Activated B cell treated with CpG ODN at 0.5 μM for 24 hours (primary cell): Measurements from ENCODE around the gene IQSEC1. TPM values are rescaled to one million over a fixed set of nuclear protein-coding genes. Genes with fewer than 3 reads are reported as not detected.

Experiments
- ATAC-seq: fragments of 200-7000 bp; cut with Tn5 transposase; one replicate; pipeline ENCODE4 v1.10.0; 2021; ENCODE audit warnings: low read depth, mild to moderate bottlenecking, moderate library complexity
- CTCF ChIA-PET: fragments of 350-600 bp; sonication (Branson Sonifier 250); formaldehyde crosslinking; loops from one replicate; lab custom pipeline; 2021; ENCODE audit warnings: antibody characterized with exemption; lab: Charles Lee
- POLR2A ChIA-PET: fragments of 350-600 bp; sonication (Branson Sonifier 250); formaldehyde crosslinking; loops from one replicate; lab custom pipeline; 2021; ENCODE audit warnings: antibody characterized with exemption; lab: Charles Lee
- DNase-seq: peaks from one replicate; pipeline ENCODE4 v3.0.0; 2022
- H3K27ac Mint-ChIP-seq: one replicate; pipeline ENCODE4 v1.8.0; 2020; ENCODE audit warnings: mixed read lengths
- H3K27me3 Mint-ChIP-seq: one replicate; pipeline ENCODE4 v1.8.0; 2021; ENCODE audit warnings: mixed read lengths
- H3K36me3 Mint-ChIP-seq: one replicate; pipeline ENCODE4 v1.8.0; 2021; ENCODE audit warnings: low read depth, mixed read lengths
- H3K4me1 Mint-ChIP-seq: one replicate; pipeline ENCODE4 v1.8.0; 2021; ENCODE audit warnings: mixed read lengths
- H3K4me3 Mint-ChIP-seq: one replicate; pipeline ENCODE4 v1.8.0; 2020; ENCODE audit warnings: mild to moderate bottlenecking, mixed read lengths
- H3K9me3 Mint-ChIP-seq: one replicate; pipeline ENCODE4 v1.8.0; 2020; ENCODE audit warnings: mixed read lengths
- intact Hi-C: fragments of 100-400 bp; cut with micrococcal nuclease; formaldehyde crosslinking; loops from one replicate; pipeline ENCODE4 v1.15.1; 2024
- total RNA-seq: library from RNA; stranded (reverse); gene quantifications from 2 replicates; pipeline ENCODE4 v1.2.3, GENCODE V29; 2022
- TF ChIP-seq, protein P1 (sequence below): fragments of 200-600 bp; IDR thresholded peaks from one replicate; pipeline ENCODE4 v1.8.0; 2022; ENCODE audit warnings: antibody characterized with exemption, mild to moderate bottlenecking

IQSEC1 gene
- total RNA-seq, 1 donor from 2014 or later, result 296 TPM

DNA sequence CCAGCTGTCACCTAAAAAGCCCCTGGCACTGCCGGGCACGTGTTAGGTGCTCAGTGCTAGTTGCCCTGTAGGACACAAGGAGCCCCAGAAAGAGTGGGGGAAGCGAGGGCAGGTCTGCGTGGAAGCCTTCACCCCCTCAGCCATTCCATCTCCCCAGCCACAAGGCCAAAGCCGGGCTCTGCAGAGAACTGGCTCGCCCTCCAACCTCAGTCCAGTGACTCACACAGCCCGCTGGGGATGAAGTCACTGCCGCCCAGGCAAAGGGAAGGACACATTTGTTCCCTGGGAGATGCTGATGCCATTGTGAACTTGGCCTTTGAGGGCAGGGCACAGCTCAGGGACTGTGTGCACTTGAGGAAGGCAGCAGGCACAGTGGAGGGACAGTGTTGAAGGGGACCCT is 48.1 kb downstream of the IQSEC1 start:
- ATAC-seq (no peak), DNase-seq (no peak)
- POLR2A ChIA-PET, result interaction anchor here (8.2 to 10.3 kb wide), 3 partner anchors 18 to 60 kb away, joined by 170 to 465 read pairs (median 291); no protein-coding TSS in a partner anchor
- intact Hi-C loops, result no loop called here
- peaks cover 67% of the 10 kb centered on the region for H3K4me1 Mint-ChIP-seq
- no peaks in the 10 kb centered on the region for H3K27me3 Mint-ChIP-seq
- no peaks in the 10 kb centered on the region for H3K9me3 Mint-ChIP-seq
- H3K36me3 Mint-ChIP-seq, result peaks cover 29% of the 10 kb centered on the region
- peak overlapping the region; percentile 3 for H3K4me3 Mint-ChIP-seq
- CTCF ChIA-PET, result interaction anchor here (1.0 to 1.7 kb wide), 3 partner anchors 23 to 40 kb away, joined by 3 to 6 read pairs (median 3); no protein-coding TSS in a partner anchor
- peak overlapping the region; percentile 70 for H3K27ac Mint-ChIP-seq
- TF ChIP-seq, protein P1, sequence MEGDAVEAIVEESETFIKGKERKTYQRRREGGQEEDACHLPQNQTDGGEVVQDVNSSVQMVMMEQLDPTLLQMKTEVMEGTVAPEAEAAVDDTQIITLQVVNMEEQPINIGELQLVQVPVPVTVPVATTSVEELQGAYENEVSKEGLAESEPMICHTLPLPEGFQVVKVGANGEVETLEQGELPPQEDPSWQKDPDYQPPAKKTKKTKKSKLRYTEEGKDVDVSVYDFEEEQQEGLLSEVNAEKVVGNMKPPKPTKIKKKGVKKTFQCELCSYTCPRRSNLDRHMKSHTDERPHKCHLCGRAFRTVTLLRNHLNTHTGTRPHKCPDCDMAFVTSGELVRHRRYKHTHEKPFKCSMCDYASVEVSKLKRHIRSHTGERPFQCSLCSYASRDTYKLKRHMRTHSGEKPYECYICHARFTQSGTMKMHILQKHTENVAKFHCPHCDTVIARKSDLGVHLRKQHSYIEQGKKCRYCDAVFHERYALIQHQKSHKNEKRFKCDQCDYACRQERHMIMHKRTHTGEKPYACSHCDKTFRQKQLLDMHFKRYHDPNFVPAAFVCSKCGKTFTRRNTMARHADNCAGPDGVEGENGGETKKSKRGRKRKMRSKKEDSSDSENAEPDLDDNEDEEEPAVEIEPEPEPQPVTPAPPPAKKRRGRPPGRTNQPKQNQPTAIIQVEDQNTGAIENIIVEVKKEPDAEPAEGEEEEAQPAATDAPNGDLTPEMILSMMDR, result no peak

DNA sequence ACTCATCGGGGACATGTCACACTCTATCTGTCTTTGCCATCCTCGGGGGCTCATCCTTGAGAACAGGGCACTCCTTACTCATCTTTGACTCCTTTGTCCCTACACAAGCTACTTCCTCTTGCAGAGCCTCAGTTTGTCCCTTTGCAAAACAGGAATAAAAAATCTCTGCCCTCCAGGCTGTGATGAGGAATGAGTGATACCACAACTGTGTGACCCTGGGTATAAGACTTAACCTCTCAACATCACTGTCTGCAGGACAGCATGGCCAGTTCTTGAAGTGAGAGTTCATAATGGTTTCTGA is 48.5 kb downstream of the IQSEC1 start:
- Mint-ChIP-seq H3K27ac (peak overlapping the region; percentile 70), H3K4me1 (peaks cover 70% of the 10 kb centered on the region), H3K27me3 (no peaks in the 10 kb centered on the region), H3K9me3 (no peaks in the 10 kb centered on the region), H3K36me3 (peaks cover 30% of the 10 kb centered on the region), H3K4me3 (peak overlapping the region; percentile 3)
- no peak for ATAC-seq
- DNase-seq, result no peak
- ChIA-PET POLR2A (interaction anchor here (8.2 to 10.3 kb wide), 3 partner anchors 18 to 60 kb away, joined by 170 to 465 read pairs (median 291); no protein-coding TSS in a partner anchor), CTCF (interaction anchor here (1.0 to 1.7 kb wide), 3 partner anchors 23 to 40 kb away, joined by 3 to 6 read pairs (median 3); no protein-coding TSS in a partner anchor)
- intact Hi-C loops, result loop anchor here (5.0 kb wide), 1 partner anchor 398 kb away; the partner anchor contains the start of gene NUP210
- TF ChIP-seq, protein P1, result no peak

DNA sequence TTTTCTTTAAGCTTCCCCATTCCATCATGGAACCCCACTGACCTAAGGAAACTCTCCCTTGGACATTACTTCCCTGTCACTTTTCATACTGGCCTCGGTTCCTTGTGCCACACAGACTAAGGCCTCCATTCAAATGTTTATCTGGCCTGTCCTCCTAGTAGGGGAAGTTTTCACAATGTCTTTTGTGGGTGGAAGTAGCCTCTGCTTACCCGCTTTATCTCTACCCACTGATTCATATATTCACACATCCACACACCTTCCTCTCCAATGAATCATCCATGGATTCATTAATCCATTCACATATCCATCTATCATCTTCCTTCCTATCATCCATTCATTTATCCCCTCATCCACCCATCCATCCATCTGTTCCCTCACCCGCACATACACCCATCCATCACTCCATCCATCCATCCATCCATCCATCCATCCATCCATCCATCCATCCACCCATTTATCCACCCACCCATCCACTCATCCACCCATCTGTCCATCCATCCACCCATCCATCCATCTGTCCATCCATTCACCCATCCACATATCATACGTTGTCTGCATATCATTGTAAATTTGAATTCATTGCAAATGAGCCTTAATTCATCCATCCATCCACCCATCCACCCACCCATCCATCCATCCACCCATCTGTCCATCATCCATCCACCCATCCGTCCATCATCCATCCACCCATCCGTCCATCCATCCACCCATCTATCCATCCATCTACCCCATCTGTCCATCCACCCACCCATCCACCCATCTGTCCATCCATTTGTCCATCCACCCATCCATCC is 49.1 kb downstream of the IQSEC1 start:
- DNase-seq, result no peak
- POLR2A ChIA-PET, result interaction anchor here (1.6 to 10.3 kb wide), 11 partner anchors 15 to 428 kb away, joined by 6 to 465 read pairs (median 32); partner anchors contain the start of gene RPL32
- H3K36me3 Mint-ChIP-seq, result peaks cover 32% of the 10 kb centered on the region
- CTCF ChIA-PET, result interaction anchor here (1.0 to 2.7 kb wide), 6 partner anchors 12 to 64 kb away, joined by 3 to 12 read pairs (median 4); no protein-coding TSS in a partner anchor
- peak overlapping the region; percentile 100 for H3K4me3 Mint-ChIP-seq
- peaks cover 75% of the 10 kb centered on the region for H3K4me1 Mint-ChIP-seq
- TF ChIP-seq, protein P1, result no peak
- intact Hi-C loops, result loop anchor here (1.0 to 5.0 kb wide), 9 partner anchors 9 to 429 kb away; partner anchors contain the start of gene NUP210
- ATAC-seq, result no peak
- H3K27me3 Mint-ChIP-seq, result no peaks in the 10 kb centered on the region
- H3K9me3 Mint-ChIP-seq, result no peaks in the 10 kb centered on the region
- peak overlapping the region; percentile 94 for H3K27ac Mint-ChIP-seq

DNA sequence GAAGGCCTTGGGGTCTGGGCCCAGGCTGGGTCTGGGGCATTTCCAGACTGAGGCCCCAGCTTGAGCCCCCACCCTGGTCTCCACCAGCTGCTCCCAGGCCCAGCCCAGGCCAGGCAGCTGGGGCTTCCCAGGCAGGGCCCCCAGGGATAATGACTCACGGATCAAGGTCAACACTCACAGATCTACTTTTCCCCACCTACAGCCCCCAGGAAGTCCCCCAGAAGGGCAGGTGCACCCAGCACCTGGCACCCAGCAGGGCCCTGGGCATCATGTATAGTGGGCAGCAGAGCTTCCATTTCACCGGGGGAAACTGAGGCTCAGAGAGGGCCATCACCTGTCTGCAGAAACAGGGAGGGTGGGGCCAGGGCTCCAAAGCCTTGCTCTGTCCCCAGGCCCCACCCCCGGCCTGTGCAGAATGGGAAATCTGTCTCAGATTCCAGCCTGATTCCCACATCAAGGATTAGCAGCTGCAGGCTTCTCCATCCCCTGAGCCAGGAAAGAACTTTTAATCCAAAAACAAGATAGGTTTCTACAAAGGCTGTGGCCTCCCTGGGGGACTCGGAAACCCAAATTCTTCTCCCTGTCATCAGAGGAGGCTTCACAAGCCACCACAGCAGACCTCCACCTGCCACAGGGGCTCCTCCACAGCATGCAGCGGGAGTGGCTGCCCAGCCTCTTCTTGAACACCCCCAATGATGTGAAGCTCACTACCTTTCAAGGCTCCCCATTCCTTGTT is 49.8 kb downstream of the IQSEC1 start:
- H3K27me3 Mint-ChIP-seq, result no peaks in the 10 kb centered on the region
- H3K4me3 Mint-ChIP-seq, result peak overlapping the region; percentile 100
- no peaks in the 10 kb centered on the region for H3K9me3 Mint-ChIP-seq
- ChIA-PET POLR2A (interaction anchor here (0.9 to 10.3 kb wide), 27 partner anchors 7 to 429 kb away, joined by 3 to 465 read pairs (median 10); partner anchors contain the start of genes IQSEC1 and RPL32), CTCF (interaction anchor here (1.2 to 2.7 kb wide), 9 partner anchors 11 to 64 kb away, joined by 3 to 12 read pairs (median 4); no protein-coding TSS in a partner anchor)
- peaks cover 34% of the 10 kb centered on the region for H3K36me3 Mint-ChIP-seq
- TF ChIP-seq, protein P1, result no peak
- H3K27ac Mint-ChIP-seq, result peak overlapping the region; percentile 94
- ATAC-seq (peak; percentile 61), DNase-seq (peak; percentile 75)
- H3K4me1 Mint-ChIP-seq, result peaks cover 79% of the 10 kb centered on the region
- intact Hi-C loops, result loop anchor here (1.0 to 5.0 kb wide), 9 partner anchors 8 to 429 kb away; partner anchors contain the start of gene NUP210
